Stimulated activated CD8-positive, alpha-beta memory T cell treated with anti-CD3 and anti-CD28 coated beads, Interleukin-7, amount 100 ng/mL, for 4 hours (primary cell): Measurements from ENCODE around the gene HOXB6.

Source experiments
- DNase-seq, 2 donors: peaks; one replicate each; pipeline ENCODE4 v3.0.0-alpha.2; 2020; ENCODE audit warnings: low read depth in 2 of 2

Gene HOXB6

GRCh38 chr17:48621410-48622392 lies 16.9 kb upstream of the HOXB6 start:
- DNase-seq, result no peak

- no peak for DNase-seq
These were observed 15.8 kb upstream of the HOXB6 start for GRCh38 chr17:48620461-48621139.

- DNase-seq, result no peak
These were observed 15.2 kb upstream of the HOXB6 start for GRCh38 chr17:48619826-48620449.

- peak; percentile 54 to 65 for DNase-seq
These were observed 13.6 kb upstream of the HOXB6 start for GRCh38 chr17:48618256-48618896.

GRCh38 chr17:48617471-48618255 lies 12.9 kb upstream of the HOXB6 start:
- no peak for DNase-seq

- DNase-seq, result no peak
These were observed 12.1 kb upstream of the HOXB6 start for GRCh38 chr17:48616717-48617470.

- DNase-seq, result no peak
These were observed 11.4 kb upstream of the HOXB6 start for GRCh38 chr17:48615963-48616716.

GRCh38 chr17:48615047-48615962 lies 10.5 kb upstream of the HOXB6 start, which contains the start of gene HOXB8:
Gene HOXB8 (minus strand): TSS chr17:48615292. CDS start chr17:48614704, 588 bp downstream.
- DNase-seq, result no peak

GRCh38 chr17:48613862-48614694 lies 9.3 kb upstream of the HOXB6 start:
- no peak for DNase-seq

GRCh38 chr17:48612854-48613691 lies 8.3 kb upstream of the HOXB6 start:
- DNase-seq, result no peak

GRCh38 chr17:48612456-48612853 lies 7.7 kb upstream of the HOXB6 start:
- DNase-seq, result no peak

- DNase-seq, result no peak
These were observed 7.1 kb upstream of the HOXB6 start for GRCh38 chr17:48611681-48612455.

GRCh38 chr17:48611213-48611612 lies 6.4 kb upstream of the HOXB6 start:
- no peak for DNase-seq

- DNase-seq, result peak; percentile 51 to 52
These were observed 5.8 kb upstream of the HOXB6 start, which contains the start of gene HOXB7 for GRCh38 chr17:48610282-48611211. Gene HOXB7 (minus strand): TSS chr17:48611017. CDS start chr17:48610918, 99 bp downstream.
